Measurements from ENCODE around the gene TBC1D14. TPM values are rescaled to one million over a fixed set of nuclear protein-coding genes. Genes with fewer than 3 reads are reported as not detected.
A peak's percentile ranks its signal among the peaks of the same experiment; 100 is the strongest.

Gene TBC1D14
- total RNA-seq: 68.2 TPM

GRCh38 chr4:6909113-6909969 lies at the start of gene TBC1D14:
Gene TBC1D14 (plus strand): TSS chr4:6909826. CDS start chr4:6923390, 13,564 bp downstream.
- ATAC-seq: peak; percentile 95
- intact Hi-C loops (cut with DNase I): loop anchor here (10.0 kb wide), 1 partner anchor 165 kb away; no protein-coding TSS in a partner anchor

GRCh38 chr4:6868386-6868785 lies 41.2 kb upstream of the TBC1D14 start:
- intact Hi-C loops (cut with DNase I): no loop called here
- DNase-seq (ENCODE audit: low spot score) (no peak), ATAC-seq (no peak)

More at GRCh38 chr4:6909113-6909969, at the start of gene TBC1D14:
- DNase-seq (ENCODE audit: low spot score): peak; percentile 92

- intact Hi-C loops (cut with DNase I): loop anchor here (5.0 kb wide), 2 partner anchors 88 to 148 kb away; partner anchors contain the start of gene KIAA0232
- ATAC-seq (peak; percentile 45), DNase-seq (ENCODE audit: low spot score) (no peak)
Observed at GRCh38 chr4:6869944-6870343, 39.7 kb upstream of the TBC1D14 start.

- no peak for DNase-seq (ENCODE audit: low spot score)
- intact Hi-C loops (cut with DNase I): loop anchor here (5.0 kb wide), 2 partner anchors 91 to 151 kb away; partner anchors contain the start of gene KIAA0232
- ATAC-seq: no peak
Observed at GRCh38 chr4:6873291-6873690, 36.3 kb upstream of the TBC1D14 start.

- DNase-seq (ENCODE audit: low spot score): peak; percentile 85
- peak; percentile 83 for ATAC-seq
- intact Hi-C loops (cut with DNase I): loop anchor here (5.0 kb wide), 2 partner anchors 92 to 152 kb away; partner anchors contain the start of gene KIAA0232
Observed at GRCh38 chr4:6873792-6874461, 35.7 kb upstream of the TBC1D14 start.

- ATAC-seq (no peak), DNase-seq (ENCODE audit: low spot score) (no peak)
- intact Hi-C loops (cut with DNase I): loop anchor here (5.0 kb wide), 2 partner anchors 93 to 153 kb away; partner anchors contain the start of gene KIAA0232
Observed at GRCh38 chr4:6874981-6875380, 34.6 kb upstream of the TBC1D14 start.

GRCh38 chr4:6875431-6875831 lies 34.2 kb upstream of the TBC1D14 start:
- DNase-seq (ENCODE audit: low spot score) (no peak), ATAC-seq (peak; percentile 48)
- intact Hi-C loops (cut with DNase I): no loop called here

- no peak for ATAC-seq
- DNase-seq (ENCODE audit: low spot score): no peak
- intact Hi-C loops (cut with DNase I): no loop called here
Observed at GRCh38 chr4:6876440-6876839, 33.2 kb upstream of the TBC1D14 start.

GRCh38 chr4:6877067-6877466 lies 32.6 kb upstream of the TBC1D14 start:
- ATAC-seq: no peak
- intact Hi-C loops (cut with DNase I): no loop called here
- DNase-seq (ENCODE audit: low spot score): no peak

GRCh38 chr4:6878451-6879059 lies 31.1 kb upstream of the TBC1D14 start:
- no peak for ATAC-seq
- DNase-seq (ENCODE audit: low spot score): no peak
- intact Hi-C loops (cut with DNase I): no loop called here

GRCh38 chr4:6880691-6881090 lies 28.9 kb upstream of the TBC1D14 start:
- intact Hi-C loops (cut with DNase I): no loop called here
- DNase-seq (ENCODE audit: low spot score) (no peak), ATAC-seq (no peak)

- intact Hi-C loops (cut with DNase I): no loop called here
- ATAC-seq (no peak), DNase-seq (ENCODE audit: low spot score) (no peak)
Observed at GRCh38 chr4:6881908-6882307, 27.7 kb upstream of the TBC1D14 start.

- DNase-seq (ENCODE audit: low spot score): no peak
- no peak for ATAC-seq
- intact Hi-C loops (cut with DNase I): no loop called here
Observed at GRCh38 chr4:6884341-6884870, 25.2 kb upstream of the TBC1D14 start.

GRCh38 chr4:6885953-6886557 lies 23.6 kb upstream of the TBC1D14 start:
- intact Hi-C loops (cut with DNase I): no loop called here
- no peak for DNase-seq (ENCODE audit: low spot score)
- peak; percentile 56 for ATAC-seq

GRCh38 chr4:6886886-6887285 lies 22.7 kb upstream of the TBC1D14 start:
- DNase-seq (ENCODE audit: low spot score) (no peak), ATAC-seq (no peak)
- intact Hi-C loops (cut with DNase I): no loop called here

- intact Hi-C loops (cut with DNase I): no loop called here
- ATAC-seq (peak; percentile 47), DNase-seq (ENCODE audit: low spot score) (no peak)
Observed at GRCh38 chr4:6887591-6888371, 21.8 kb upstream of the TBC1D14 start.

- DNase-seq (ENCODE audit: low spot score) (no peak), ATAC-seq (no peak)
- intact Hi-C loops (cut with DNase I): no loop called here
Observed at GRCh38 chr4:6888506-6889071, 21.0 kb upstream of the TBC1D14 start.
